GM12801 (cell line): ENCODE data around the gene AFTPH.

ENCODE experiments used
- TF ChIP-seq, protein P1 (sequence below): IDR thresholded peaks from one replicate; pipeline ENCODE4 v1.5.1; 2011; ENCODE audit warnings: control low read depth; ENCODE audit not compliant: insufficient read length; ENCODE audit errors: extremely low read depth

The AFTPH gene

GRCh38 chr2:64489081-64489751 lies 34.9 kb upstream of the AFTPH start:
- TF ChIP-seq, protein P1, sequence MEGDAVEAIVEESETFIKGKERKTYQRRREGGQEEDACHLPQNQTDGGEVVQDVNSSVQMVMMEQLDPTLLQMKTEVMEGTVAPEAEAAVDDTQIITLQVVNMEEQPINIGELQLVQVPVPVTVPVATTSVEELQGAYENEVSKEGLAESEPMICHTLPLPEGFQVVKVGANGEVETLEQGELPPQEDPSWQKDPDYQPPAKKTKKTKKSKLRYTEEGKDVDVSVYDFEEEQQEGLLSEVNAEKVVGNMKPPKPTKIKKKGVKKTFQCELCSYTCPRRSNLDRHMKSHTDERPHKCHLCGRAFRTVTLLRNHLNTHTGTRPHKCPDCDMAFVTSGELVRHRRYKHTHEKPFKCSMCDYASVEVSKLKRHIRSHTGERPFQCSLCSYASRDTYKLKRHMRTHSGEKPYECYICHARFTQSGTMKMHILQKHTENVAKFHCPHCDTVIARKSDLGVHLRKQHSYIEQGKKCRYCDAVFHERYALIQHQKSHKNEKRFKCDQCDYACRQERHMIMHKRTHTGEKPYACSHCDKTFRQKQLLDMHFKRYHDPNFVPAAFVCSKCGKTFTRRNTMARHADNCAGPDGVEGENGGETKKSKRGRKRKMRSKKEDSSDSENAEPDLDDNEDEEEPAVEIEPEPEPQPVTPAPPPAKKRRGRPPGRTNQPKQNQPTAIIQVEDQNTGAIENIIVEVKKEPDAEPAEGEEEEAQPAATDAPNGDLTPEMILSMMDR: no peak

- TF ChIP-seq, protein P1: no peak
Measured at GRCh38 chr2:64491426-64491825, 32.7 kb upstream of the AFTPH start.

DNA sequence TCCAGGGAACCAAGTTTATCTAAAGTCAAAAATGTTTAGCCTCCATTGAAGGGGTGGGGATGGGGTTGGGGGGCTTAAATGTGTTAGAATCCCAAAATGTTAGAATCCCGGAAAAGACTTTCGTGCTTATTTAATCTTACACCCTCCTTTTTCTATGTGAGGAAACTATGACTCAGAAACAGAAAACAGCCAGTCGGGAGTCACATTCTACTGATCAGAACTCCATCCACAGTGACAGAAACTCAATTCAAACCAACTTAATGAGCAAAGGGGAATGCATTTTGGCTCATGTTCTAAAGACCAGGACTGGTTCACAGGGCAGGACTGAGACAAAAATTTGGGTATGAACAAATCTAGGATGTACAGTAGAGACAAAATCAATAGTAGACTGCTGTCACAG lies 31.9 kb upstream of the AFTPH start:
- TF ChIP-seq, protein P1: no peak

DNA sequence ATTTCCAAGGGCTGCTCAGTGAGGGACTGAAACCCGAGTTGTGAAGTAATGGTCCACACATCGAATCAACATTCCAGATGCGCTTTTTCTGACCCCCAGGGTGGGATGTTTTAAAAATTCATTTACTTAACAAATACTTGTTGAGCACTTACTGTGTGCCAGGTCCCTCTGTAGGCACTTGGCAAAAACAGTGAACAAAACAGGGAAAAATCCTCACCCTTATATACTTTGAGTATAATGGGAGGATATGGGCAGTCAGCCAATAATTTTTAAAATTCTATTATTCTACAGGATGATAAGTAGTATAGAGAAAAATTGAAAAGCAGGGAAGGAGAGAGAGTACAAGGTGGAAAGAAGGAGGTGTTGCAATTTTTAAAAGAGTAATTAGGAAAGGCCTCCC lies 31.3 kb upstream of the AFTPH start:
- TF ChIP-seq, protein P1: no peak

- TF ChIP-seq, protein P1: no peak
Measured at GRCh38 chr2:64493788-64494187, 30.3 kb upstream of the AFTPH start.

- TF ChIP-seq, protein P1: no peak
Measured at GRCh38 chr2:64498438-64498837, 25.7 kb upstream of the AFTPH start.

- TF ChIP-seq, protein P1: no peak
Measured at GRCh38 chr2:64500549-64500948, 23.6 kb upstream of the AFTPH start.
